HepG2 (cell line): ENCODE results near the gene CLASP1. TPM values are rescaled to one million over a fixed set of nuclear protein-coding genes. Genes with fewer than 3 reads are reported as not detected.

Experiments
- ATAC-seq: fragments of 200-7000 bp; cut with Tn5 transposase; 3 replicates; pipeline ENCODE4 v1.9.1; 2020; ENCODE audit warnings: mild to moderate bottlenecking, moderate library complexity
- BruUV-seq: library from RNA; stranded (reverse); fragments of 400-500 nt; replicated peaks from 2 replicates; lab custom pipeline; 2021; lab: Mats Ljungman, UMichigan
- CTCF ChIA-PET: fragments of 300-600 bp; formaldehyde crosslinking; extraction: SDS; loops from one replicate; lab custom pipeline; 2021; ENCODE audit warnings: low total read pairs, inconsistent platforms, low intra/inter-chr PET ratio; lab: Yijun Ruan, JAX
- POLR2A ChIA-PET: fragments of 350-600 bp; sonication (Branson Sonifier 250); formaldehyde crosslinking; loops from one replicate; lab custom pipeline; 2020; ENCODE audit warnings: antibody characterized with exemption, inconsistent platforms; lab: Yijun Ruan, JAX
- DNase-seq: peaks from one replicate; pipeline ENCODE4 v3.0.0-alpha.2; 2015; ENCODE audit warnings: low spot score
- FAIRE-seq: peaks from 3 replicates; lab custom pipeline; 2011; peaks lifted over from hg19 to GRCh38; lab: Jason Lieb, UNC
- H2AFZ ChIP-seq: one replicate; pipeline ENCODE4 v1.6.1; 2011; ENCODE audit warnings: low read length, inconsistent platforms
- H3K27ac ChIP-seq: fragments of 300-600 bp; 3 replicates; pipeline ENCODE4 v1.8.0; 2011; ENCODE audit warnings: mixed run types, mild to moderate bottlenecking, mixed read lengths, low read length, inconsistent platforms; ENCODE audit not compliant: insufficient read depth; ENCODE audit errors: extremely low read length
- H3K27me3 ChIP-seq, 2 experiments: fragments of 200-600 bp in 1 of 2; 2 replicates in 1 of 2; 3 replicates in 1 of 2; pipeline versions ENCODE4 v1.6.0 to v1.8.0; 2011; ENCODE audit warnings: low read length in 2 of 2, mild to moderate bottlenecking in 2 of 2, moderate library complexity in 2 of 2, inconsistent platforms in 1 of 2; ENCODE audit not compliant: insufficient read depth in 2 of 2, control insufficient read depth in 1 of 2
- H3K36me3 ChIP-seq, 2 experiments: fragments of 200-600 bp in 1 of 2; replicated peaks in 1 of 2; 2 replicates in 1 of 2; 3 replicates in 1 of 2; pipeline versions ENCODE4 v1.5.1 to v1.8.0; 2011; ENCODE audit warnings: low read length in 2 of 2, inconsistent platforms in 1 of 2; ENCODE audit not compliant: insufficient read depth in 2 of 2, control insufficient read depth in 1 of 2
- H3K4me1 ChIP-seq: 2 replicates; pipeline ENCODE4 v1.5.1; 2012; ENCODE audit warnings: low read length, inconsistent platforms; ENCODE audit not compliant: insufficient read depth
- H3K4me2 ChIP-seq: 2 replicates; pipeline ENCODE4 v1.6.0; 2011; ENCODE audit warnings: low read depth, low read length, inconsistent platforms
- H3K4me3 ChIP-seq, 3 experiments: fragments of 200-600 bp in 1 of 3; sonication (generic), shearing (Covaris generic) in 1 of 3; replicated peaks in 1 of 3; 2 replicates each; pipeline ENCODE4 v1.5.1; 2011 to 2016; ENCODE audit warnings: low read length in 3 of 3, inconsistent platforms in 2 of 3, low read depth in 2 of 3, mild to moderate bottlenecking in 2 of 3, control low read depth in 1 of 3, mixed read lengths in 1 of 3; ENCODE audit not compliant: insufficient read depth in 1 of 3
- H3K79me2 ChIP-seq: one replicate; pipeline ENCODE4 v1.6.1; 2011; ENCODE audit warnings: low read length, inconsistent platforms; ENCODE audit not compliant: insufficient read depth
- H3K9ac ChIP-seq: 2 replicates; pipeline ENCODE4 v1.6.0; 2011; ENCODE audit warnings: mild to moderate bottlenecking, low read depth, low read length, inconsistent platforms; ENCODE audit not compliant: insufficient read depth
- H3K9me3 ChIP-seq: 2 replicates; pipeline ENCODE4 v1.5.1; 2012; ENCODE audit warnings: mild to moderate bottlenecking, low read length
- H4K20me1 ChIP-seq: 2 replicates; pipeline ENCODE4 v1.6.0; 2011; ENCODE audit warnings: inconsistent platforms, mild to moderate bottlenecking, low read length, moderate library complexity; ENCODE audit not compliant: insufficient read depth
- AGO2 ChIP-seq: fragments of 200-400 bp; formaldehyde crosslinking; optimal IDR thresholded peaks from 2 replicates; pipeline ENCODE3; 2017; ENCODE audit warnings: mild to moderate bottlenecking, low read depth, low read length, moderate library complexity
- CBX5 ChIP-seq: sonication (generic); formaldehyde crosslinking; IDR thresholded peaks from 2 replicates; pipeline ENCODE4 v1.4.0; 2020; ENCODE audit warnings: missing genetic modification reagents, borderline replicate concordance
- CREBL2 ChIP-seq: sonication (generic); formaldehyde crosslinking; IDR thresholded peaks from 2 replicates; pipeline ENCODE4 v1.8.1; 2023; ENCODE audit warnings: missing genetic modification reagents, mild to moderate bottlenecking, borderline replicate concordance
- FOXK2 ChIP-seq: fragments of 450-650 bp; IDR thresholded peaks from 2 replicates; pipeline ENCODE4 v1.6.1; 2016
- FOXO1 ChIP-seq: sonication (generic); formaldehyde crosslinking; IDR thresholded peaks from 2 replicates; pipeline ENCODE4 v1.4.0; 2020; ENCODE audit warnings: missing genetic modification reagents
- IKZF4 ChIP-seq: sonication (generic); formaldehyde crosslinking; IDR thresholded peaks from 2 replicates; pipeline ENCODE4 v1.5.1; 2020; ENCODE audit warnings: borderline replicate concordance, mild to moderate bottlenecking, low read depth, missing genetic modification reagents; ENCODE audit errors: not compliant biosample characterization
- IRF9 ChIP-seq: sonication (generic); formaldehyde crosslinking; IDR thresholded peaks from 2 replicates; pipeline ENCODE4 v1.8.0; 2022; ENCODE audit warnings: missing genetic modification reagents, mild to moderate bottlenecking, borderline replicate concordance
- RXRA ChIP-seq: sonication (generic); formaldehyde crosslinking; IDR thresholded peaks from 2 replicates; pipeline ENCODE4 v1.5.1; 2020; ENCODE audit warnings: missing genetic modification reagents
- SOX13 ChIP-seq, 3 experiments: fragments of 450-650 bp in 1 of 3; sonication (generic) in 1 of 3; formaldehyde crosslinking in 1 of 3; IDR thresholded peaks in 2 of 3; conservative IDR thresholded peaks in 1 of 3; 2 replicates each; pipeline versions ENCODE4 v1.5.0 to v1.6.1; 2016 to 2020; ENCODE audit warnings: antibody characterized with exemption in 1 of 3, mild to moderate bottlenecking in 1 of 3, missing compliant biosample characterization in 1 of 3, missing genetic modification reagents in 1 of 3, moderate library complexity in 1 of 3
- TOPORS ChIP-seq: sonication (generic); formaldehyde crosslinking; IDR thresholded peaks from 2 replicates; pipeline ENCODE4 v1.8.0; 2023; ENCODE audit warnings: mild to moderate bottlenecking, missing genetic modification reagents
- XRCC5 ChIP-seq: fragments of 200-400 bp; formaldehyde crosslinking; optimal IDR thresholded peaks from 2 replicates; pipeline ENCODE3; 2017; ENCODE audit warnings: mild to moderate bottlenecking, low read length
- ZFYVE20 ChIP-seq: sonication (generic); formaldehyde crosslinking; IDR thresholded peaks from 2 replicates; pipeline ENCODE4 v1.8.0; 2023; ENCODE audit warnings: low read depth, mild to moderate bottlenecking, moderate library complexity, missing genetic modification reagents, borderline replicate concordance
- ZNF234 ChIP-seq: sonication (generic); formaldehyde crosslinking; conservative IDR thresholded peaks from 2 replicates; pipeline ENCODE4 v1.5.1; 2020; ENCODE audit warnings: mild to moderate bottlenecking, missing genetic modification reagents
- ZNF263 ChIP-seq: sonication (generic); formaldehyde crosslinking; IDR thresholded peaks from 2 replicates; pipeline ENCODE4 v1.4.0; 2020; ENCODE audit warnings: missing genetic modification reagents
- ZNF296 ChIP-seq: sonication (generic); formaldehyde crosslinking; conservative IDR thresholded peaks from 2 replicates; pipeline ENCODE4 v1.5.0; 2020; ENCODE audit warnings: mild to moderate bottlenecking, missing genetic modification reagents
- ZSCAN25 ChIP-seq: sonication (generic); formaldehyde crosslinking; IDR thresholded peaks from 2 replicates; pipeline ENCODE4 v1.8.0; 2022; ENCODE audit warnings: mild to moderate bottlenecking, missing genetic modification reagents
- WGBS: methylation state at CpG from one replicate; pipeline ENCODE4 v1.1.6; 2017; ENCODE audit warnings: low lambda C conversion rate; 5-methylcytosine and 5-hydroxymethylcytosine counted together
- in situ Hi-C: cut with HindIII; loops from 2 replicates; pipeline ENCODE4 v1.10.0; 2017; ENCODE audit warnings: low pct_unique_long_range_greater_than_20kb; ENCODE audit not compliant: extremely low pct_ligation_motif_present
- intact Hi-C: fragments of 100-400 bp; cut with micrococcal nuclease; formaldehyde crosslinking; loops from one replicate; pipeline ENCODE4 v1.10.0; 2022; ENCODE audit not compliant: unreplicated experiment
- polyA plus RNA-seq, 8 experiments: library from polyadenylated mRNA; depleted of rRNA in 3 of 8; stranded (reverse) in 7 of 8; unstranded in 1 of 8; fragments of >200 nt; fragmentation: Illumina TruSeq in 4 of 8; extraction: Trizol in 4 of 8; gene quantifications; 2 replicates each; pipeline versions ENCODE4 v1.2.1 to v1.2.3, GENCODE V29; 2011 to 2016; ENCODE audit warnings: low read depth in 4 of 8, missing spikeins in 1 of 8, mixed read lengths in 1 of 8; ENCODE audit not compliant: insufficient read depth in 1 of 8
- total RNA-seq, 5 experiments: library from RNA; depleted of rRNA; stranded (reverse); fragments of >200 nt; fragmentation: Illumina TruSeq; extraction: Trizol; gene quantifications; 2 replicates each; pipeline ENCODE4 v1.2.3, GENCODE V29; 2016; ENCODE audit warnings: low read depth in 1 of 5

The CLASP1 gene
- total and polyA plus RNA-seq, 2 of the 13 experiments (the other 11 are each of a cell fraction or from before 2014, with no cell fraction given), result 11.7 to 47.9 TPM

GRCh38 chr2:121519732-121520640 is 129.3 kb downstream of the CLASP1 start:
- FAIRE-seq, result no peak
- Histone ChIP-seq H3K4me1 (no peaks in the 10 kb centered on the region), H3K27me3 (no peaks in the 10 kb centered on the region), H4K20me1 (no peaks in the 10 kb centered on the region; the same call in 1 of the 2 replicates), H2AFZ (no peak overlapping the region), H3K4me3 (no peak overlapping the region), H3K4me2 (no peak overlapping the region), H3K79me2 (no peaks in the 10 kb centered on the region), H3K36me3 (peaks cover 19 to 73% of the 10 kb centered on the region in 2 experiments), H3K9me3 (no peaks in the 10 kb centered on the region), H3K9ac (no peak overlapping the region), H3K27ac (no peak overlapping the region)
- BruUV-seq, result no TSS peak
- ChIA-PET CTCF (no interaction called here), POLR2A (interaction anchor here (1.4 to 4.6 kb wide), 2 partner anchors 11 to 130 kb away, joined by 4 to 22 read pairs; partner anchors contain the start of gene RNU4ATAC)
- peak; percentile 67 for ATAC-seq
- DNase-seq, result peak; percentile 35
- in situ Hi-C loops, result no loop called here
- intact Hi-C loops, result loop anchor here (2.0 kb wide), 1 partner anchor 117 kb away; no protein-coding TSS in a partner anchor
- TF ChIP-seq AGO2 (peak; percentile 39), RXRA (CRISPR knock-in tag) (no peak), CBX5 (CRISPR knock-in tag) (no peak), ZNF263 (0 out of 2 replicates have a peak, but pooled peaks have one; percentile 17), ZNF296 (CRISPR knock-in tag) (no peak), FOXO1 (no peak), ZFYVE20 (CRISPR knock-in tag) (no peak), ZSCAN25 (CRISPR knock-in tag) (peak; percentile 70), SOX13 (IDR thresholded peaks at IDR 0.05) (no peak), SOX13 (CRISPR knock-in tag; conservative IDR thresholded peaks at IDR 0.05 in 1 of 2, IDR thresholded peaks at IDR 0.05 in 1 of 2) (0 out of 4 replicates have a peak, but pooled peaks of 1 of the 2 experiments have one; percentile 28), TOPORS (no peak), IRF9 (CRISPR knock-in tag) (no peak), CREBL2 (CRISPR knock-in tag) (no peak), ZNF234 (CRISPR knock-in tag) (no peak), XRCC5 (peak; percentile 36), FOXK2 (no peak), IKZF4 (CRISPR knock-in tag) (no peak)
- 82% methylated on average over 6 of the region's 6 CpGs for WGBS
